ENCODE results near the gene HS3ST1.
"Not testable (repeated sequence)": the region's sequence is repeated elsewhere in the genome, so short reads cannot be mapped to it uniquely, and the experiment has no call there.

HS3ST1 gene

GRCh38 chr4:11399461-11399971, 29.2 kb downstream of the HS3ST1 start:
- no peak for DNase-seq (ENCODE audit: low read depth)

GRCh38 chr4:11397819-11398610, 30.7 kb downstream of the HS3ST1 start:
- DNase-seq (ENCODE audit: low read depth) = no peak

GRCh38 chr4:11397146-11397545, 31.5 kb downstream of the HS3ST1 start:
- DNase-seq (ENCODE audit: low read depth) = no peak

GRCh38 chr4:11393551-11393950, 35.1 kb downstream of the HS3ST1 start:
- no peak for DNase-seq (ENCODE audit: low read depth)

- DNase-seq (ENCODE audit: low read depth) = not testable (repeated sequence)
Measured at GRCh38 chr4:11384072-11384471, 44.6 kb downstream of the HS3ST1 start.

- no peak for DNase-seq (ENCODE audit: low read depth)
Measured at GRCh38 chr4:11376571-11376970, 52.1 kb downstream of the HS3ST1 start.

- DNase-seq (ENCODE audit: low read depth) = no peak
Measured at GRCh38 chr4:11376146-11376545, 52.5 kb downstream of the HS3ST1 start.

- no peak for DNase-seq (ENCODE audit: low read depth)
Measured at GRCh38 chr4:11368701-11369115, 60.0 kb downstream of the HS3ST1 start.

GRCh38 chr4:11367371-11367770, 61.3 kb downstream of the HS3ST1 start:
- DNase-seq (ENCODE audit: low read depth) = no peak

GRCh38 chr4:11366859-11367258, 61.8 kb downstream of the HS3ST1 start:
- DNase-seq (ENCODE audit: low read depth) = no peak

- no peak for DNase-seq (ENCODE audit: low read depth)
Measured at GRCh38 chr4:11365039-11365438, 63.7 kb downstream of the HS3ST1 start.

- DNase-seq (ENCODE audit: low read depth) = no peak
Measured at GRCh38 chr4:11359591-11359990, 69.1 kb downstream of the HS3ST1 start.

GRCh38 chr4:11355226-11355625, 73.5 kb downstream of the HS3ST1 start:
- no peak for DNase-seq (ENCODE audit: low read depth)

GRCh38 chr4:11354531-11354930, 74.2 kb downstream of the HS3ST1 start:
- DNase-seq (ENCODE audit: low read depth) = no peak

GRCh38 chr4:11348449-11349088, 80.1 kb downstream of the HS3ST1 start:
- DNase-seq (ENCODE audit: low read depth) = no peak

- no peak for DNase-seq (ENCODE audit: low read depth)
Measured at GRCh38 chr4:11344916-11345315, 83.8 kb downstream of the HS3ST1 start.

- no peak for DNase-seq (ENCODE audit: low read depth)
Measured at GRCh38 chr4:11343536-11343935, 85.2 kb downstream of the HS3ST1 start.

Measured in HS-27A (cell line).